ENCODE measurements around the gene STK25. TPM values are rescaled to one million over a fixed set of nuclear protein-coding genes. Genes with fewer than 3 reads are reported as not detected.
A peak's percentile ranks its signal among the peaks of the same experiment; 100 is the strongest.

The STK25 gene
- polyA plus RNA-seq, 3 donors, result 62.7 to 215 (median 69.5) TPM

DNA sequence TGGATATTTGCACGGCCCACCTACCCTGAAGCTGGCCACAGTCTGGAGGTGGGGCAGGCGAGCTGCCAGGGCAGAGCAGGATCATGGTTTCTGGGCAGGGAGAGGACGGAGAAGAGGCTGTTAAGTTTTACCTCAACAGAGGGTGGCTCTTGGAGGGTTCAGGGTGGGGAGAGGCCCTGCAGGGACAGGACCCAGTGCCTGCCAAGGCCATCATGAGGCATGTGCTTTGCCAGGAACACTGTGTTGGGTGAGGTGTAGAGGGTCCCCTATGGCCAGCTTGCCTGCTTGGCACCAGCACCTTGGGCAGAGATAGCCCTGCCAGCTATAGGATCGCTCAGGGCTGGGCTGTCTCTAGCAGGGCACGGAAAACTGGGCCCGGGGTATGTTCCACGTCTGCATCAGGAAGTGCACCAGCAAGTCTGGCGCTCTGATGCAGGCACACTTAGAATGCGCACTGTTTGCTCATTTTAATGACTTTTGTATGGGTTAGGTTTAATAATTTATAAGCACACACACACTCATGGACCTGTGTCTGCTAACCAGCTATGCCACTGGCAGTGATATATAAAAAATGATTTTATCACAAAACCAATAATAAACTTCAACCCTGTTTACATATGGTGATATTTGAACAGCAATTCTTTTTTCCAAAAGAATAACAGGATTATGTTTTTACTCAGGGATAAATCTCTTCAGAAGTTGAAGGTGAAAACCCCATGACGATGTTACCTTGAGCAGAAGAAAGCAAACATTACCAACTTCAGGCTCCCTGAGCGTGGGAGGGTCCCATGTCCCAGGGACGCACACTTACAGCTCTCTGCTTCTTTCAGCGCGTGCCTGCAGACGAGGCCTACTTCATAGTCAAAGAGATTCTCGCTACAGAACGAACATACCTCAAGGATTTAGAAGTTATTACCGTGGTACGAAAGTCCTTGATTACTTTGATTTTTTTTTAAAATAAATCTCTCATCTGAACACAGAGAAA is 46.4 kb downstream of the STK25 start:
- no peak overlapping the region for H3K9ac ChIP-seq (ENCODE audit: insufficient read depth, low read length, poor library complexity, severe bottlenecking)
- no peaks in the 10 kb centered on the region for H3K4me1 ChIP-seq (ENCODE audit: control insufficient read depth in 1 of 2, insufficient read depth in 2 of 2, low read length in 2 of 2)
- 95% methylated on average over 14 of the region's 19 CpGs for WGBS (ENCODE audit: insufficient coverage)
- no peak overlapping the region for H3K4me3 ChIP-seq (replicated peaks in 1 of 3; ENCODE audit: low read depth in 2 of 3, low read length in 3 of 3)
- Mint-ChIP-seq H3K9me3 (peaks cover 0 to 2% (median 0%) of the 10 kb centered on the region in 7 donors), H3K4me1 (no peaks in the 10 kb centered on the region), H3K27me3 (ENCODE audit: low read depth in 3 of 3) (peaks cover 66 to 90% (median 81%) of the 10 kb centered on the region in 3 donors), H3K4me3 (peak overlapping the region in 1 of 2 donors; percentile 32), H3K27ac (no peak overlapping the region), H3K36me3 (no peaks in the 10 kb centered on the region)
- DNase-seq, result no peak
- intact Hi-C loops (cut with micrococcal nuclease), result no loop called here
- no peaks in the 10 kb centered on the region for H3K36me3 ChIP-seq (replicated peaks in 1 of 2; ENCODE audit: control insufficient read depth in 1 of 2, insufficient read depth in 2 of 2, low read length in 2 of 2)
- no peaks in the 10 kb centered on the region for H3K79me2 ChIP-seq (ENCODE audit: insufficient read depth, low read length)
- H3K9me3 ChIP-seq (replicated peaks in 1 of 2; ENCODE audit: control insufficient read depth in 1 of 2, insufficient read depth in 1 of 2, low read length in 2 of 2), result no peaks in the 10 kb centered on the region
- no peaks in the 10 kb centered on the region for H4K20me1 ChIP-seq (ENCODE audit: insufficient read depth, low read length)
- no peak overlapping the region for H3K4me2 ChIP-seq (replicated peaks; ENCODE audit: extremely low read depth, low read length, poor library complexity, severe bottlenecking)
- H2AFZ ChIP-seq (ENCODE audit: insufficient read depth, low read depth, low read length, poor library complexity, severe bottlenecking), result no peak overlapping the region
- H3K27me3 ChIP-seq (ENCODE audit: control insufficient read depth in 2 of 2, insufficient read depth in 2 of 2, low read length in 2 of 2), result peaks cover 12 to 71% of the 10 kb centered on the region in 2 donors
- TF ChIP-seq, protein P1, sequence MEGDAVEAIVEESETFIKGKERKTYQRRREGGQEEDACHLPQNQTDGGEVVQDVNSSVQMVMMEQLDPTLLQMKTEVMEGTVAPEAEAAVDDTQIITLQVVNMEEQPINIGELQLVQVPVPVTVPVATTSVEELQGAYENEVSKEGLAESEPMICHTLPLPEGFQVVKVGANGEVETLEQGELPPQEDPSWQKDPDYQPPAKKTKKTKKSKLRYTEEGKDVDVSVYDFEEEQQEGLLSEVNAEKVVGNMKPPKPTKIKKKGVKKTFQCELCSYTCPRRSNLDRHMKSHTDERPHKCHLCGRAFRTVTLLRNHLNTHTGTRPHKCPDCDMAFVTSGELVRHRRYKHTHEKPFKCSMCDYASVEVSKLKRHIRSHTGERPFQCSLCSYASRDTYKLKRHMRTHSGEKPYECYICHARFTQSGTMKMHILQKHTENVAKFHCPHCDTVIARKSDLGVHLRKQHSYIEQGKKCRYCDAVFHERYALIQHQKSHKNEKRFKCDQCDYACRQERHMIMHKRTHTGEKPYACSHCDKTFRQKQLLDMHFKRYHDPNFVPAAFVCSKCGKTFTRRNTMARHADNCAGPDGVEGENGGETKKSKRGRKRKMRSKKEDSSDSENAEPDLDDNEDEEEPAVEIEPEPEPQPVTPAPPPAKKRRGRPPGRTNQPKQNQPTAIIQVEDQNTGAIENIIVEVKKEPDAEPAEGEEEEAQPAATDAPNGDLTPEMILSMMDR (IDR thresholded peaks at IDR 0.05), result no peak
- H3K27ac ChIP-seq (ENCODE audit: low read depth in 1 of 2, low read length in 2 of 2), result no peak overlapping the region

DNA sequence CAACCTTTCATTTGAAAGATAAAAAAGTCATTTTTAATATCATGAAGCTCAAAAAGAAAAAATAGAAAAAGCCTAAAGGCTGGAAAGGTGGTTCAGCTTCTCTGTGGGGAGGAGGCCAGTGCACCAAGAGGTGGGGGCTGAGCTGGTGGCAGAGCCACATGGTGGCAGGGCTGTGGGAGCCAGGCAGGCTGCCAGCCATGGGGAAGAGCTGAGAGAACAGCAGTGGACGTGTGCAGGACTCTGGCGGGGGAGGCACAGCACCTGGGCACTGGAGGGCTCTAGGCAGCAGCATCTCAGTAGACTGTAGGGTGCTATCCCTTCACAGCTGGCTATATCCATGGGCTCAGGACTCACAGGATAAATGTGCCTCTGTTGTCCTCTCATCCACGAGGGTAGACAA is 47.8 kb downstream of the STK25 start:
- H3K4me3 Mint-ChIP-seq, result no peak overlapping the region

More for the DNA sequence above, 47.8 kb downstream of the STK25 start:
- no peak for DNase-seq
- no peak overlapping the region for H3K4me2 ChIP-seq (replicated peaks; ENCODE audit: extremely low read depth, low read length, poor library complexity, severe bottlenecking)
- Mint-ChIP-seq H3K9me3 (peaks cover 0 to 6% (median 0%) of the 10 kb centered on the region in 7 donors), H3K27me3 (ENCODE audit: low read depth in 3 of 3) (peaks cover 71 to 89% (median 86%) of the 10 kb centered on the region in 3 donors), H3K4me1 (no peaks in the 10 kb centered on the region), H3K36me3 (no peaks in the 10 kb centered on the region), H3K27ac (no peak overlapping the region)
- 88% methylated on average over 3 of the region's 3 CpGs for WGBS (ENCODE audit: insufficient coverage)
- TF ChIP-seq, protein P1 (IDR thresholded peaks at IDR 0.05), result no peak
- no peak overlapping the region for H3K27ac ChIP-seq (ENCODE audit: low read depth in 1 of 2, low read length in 2 of 2)
- no peaks in the 10 kb centered on the region for H3K4me1 ChIP-seq (ENCODE audit: control insufficient read depth in 1 of 2, insufficient read depth in 2 of 2, low read length in 2 of 2)
- peaks cover 20 to 79% of the 10 kb centered on the region in 2 donors for H3K27me3 ChIP-seq (ENCODE audit: control insufficient read depth in 2 of 2, insufficient read depth in 2 of 2, low read length in 2 of 2)
- no peaks in the 10 kb centered on the region for H4K20me1 ChIP-seq (ENCODE audit: insufficient read depth, low read length)
- H3K9me3 ChIP-seq (replicated peaks in 1 of 2; ENCODE audit: control insufficient read depth in 1 of 2, insufficient read depth in 1 of 2, low read length in 2 of 2), result no peaks in the 10 kb centered on the region
- H3K9ac ChIP-seq (ENCODE audit: insufficient read depth, low read length, poor library complexity, severe bottlenecking), result no peak overlapping the region
- H2AFZ ChIP-seq (ENCODE audit: insufficient read depth, low read depth, low read length, poor library complexity, severe bottlenecking), result no peak overlapping the region
- no peak overlapping the region for H3K4me3 ChIP-seq (replicated peaks in 1 of 3; ENCODE audit: low read depth in 2 of 3, low read length in 3 of 3)
- H3K79me2 ChIP-seq (ENCODE audit: insufficient read depth, low read length), result no peaks in the 10 kb centered on the region
- no peaks in the 10 kb centered on the region for H3K36me3 ChIP-seq (replicated peaks in 1 of 2; ENCODE audit: control insufficient read depth in 1 of 2, insufficient read depth in 2 of 2, low read length in 2 of 2)
- intact Hi-C loops (cut with micrococcal nuclease), result no loop called here

All from CD14-positive monocyte (primary cell).